Prostate gland (tissue), 2 donors: ENCODE results near the gene SAMD4A. TPM values are rescaled to one million over a fixed set of nuclear protein-coding genes. Genes with fewer than 3 reads are reported as not detected.

Experiments used
- DNase-seq: peaks from one replicate; pipeline ENCODE4 v3.0.0-alpha.2; 2019; ENCODE audit warnings: low spot score
- H3K27ac ChIP-seq, 2 donors: fragments of 200-600 bp; sonication (generic); 2 replicates each; pipeline ENCODE4 v1.5.1; 2017 to 2019
- H3K27me3 ChIP-seq: fragments of 200-600 bp; sonication (generic); replicated peaks from 2 replicates; pipeline ENCODE4 v1.5.1; 2019; ENCODE audit not compliant: insufficient read depth
- H3K36me3 ChIP-seq, 2 donors: fragments of 200-600 bp; sonication (generic); 1 replicate in 1 of 2; 2 replicates in 1 of 2; pipeline versions ENCODE4 v1.5.1 to v1.8.1; 2017 to 2019
- H3K4me1 ChIP-seq: fragments of 200-600 bp; sonication (generic); replicated peaks from 2 replicates; pipeline ENCODE4 v1.5.1; 2019
- H3K4me3 ChIP-seq, 2 donors: fragments of 200-600 bp; sonication (generic); 2 replicates each; pipeline ENCODE4 v1.5.1; 2017 to 2019
- H3K9me3 ChIP-seq: fragments of 200-600 bp; sonication (generic); 2 replicates; pipeline ENCODE4 v1.5.1; 2017
- CTCF ChIP-seq, 4 experiments: fragments of 200-600 bp in 2 of 4; fragments of 450-650 bp in 2 of 4; sonication (generic) in 2 of 4; IDR thresholded peaks; 1 replicate in 3 of 4; 2 replicates in 1 of 4; pipeline ENCODE4 v1.5.1; 2016 to 2019; ENCODE audit warnings: antibody characterized with exemption in 4 of 4, mild to moderate bottlenecking in 2 of 4, moderate library complexity in 2 of 4
- POLR2A ChIP-seq: fragments of 450-650 bp; IDR thresholded peaks from one replicate; pipeline ENCODE4 v1.6.1; 2016; ENCODE audit warnings: antibody characterized with exemption, mild to moderate bottlenecking
- POLR2AphosphoS5 ChIP-seq: sonication (generic); formaldehyde crosslinking; IDR thresholded peaks from one replicate; pipeline ENCODE4 v1.6.1; 2017; ENCODE audit warnings: antibody characterized with exemption
- WGBS: methylation state at CpG from one replicate; pipeline ENCODE4 v1.1.5; 2018; 5-methylcytosine and 5-hydroxymethylcytosine counted together
- intact Hi-C: fragments of 100-400 bp; cut with DNase I; formaldehyde crosslinking; loops from one replicate; pipeline ENCODE4 v1.14.2; 2022
- total RNA-seq, 2 donors: library from RNA; depleted of rRNA; stranded (reverse); fragments of >200 nt; gene quantifications; one replicate each; pipeline ENCODE4 v1.1.0, GENCODE V29; 2016

The SAMD4A gene
- total RNA-seq, 2 donors from 2014 or later = 18.1 to 38.5 TPM

- H3K4me1 ChIP-seq = no peaks in the 10 kb centered on the region
- no peaks in the 10 kb centered on the region for H3K9me3 ChIP-seq
- TF ChIP-seq POLR2A (no peak), POLR2AphosphoS5 (no peak), CTCF (IDR thresholded peaks at IDR 0.05) (no peak)
- H3K27me3 ChIP-seq = no peaks in the 10 kb centered on the region
- intact Hi-C loops = loop anchor here (5.0 kb wide), 1 partner anchor 83 kb away; no protein-coding TSS in a partner anchor
- H3K36me3 ChIP-seq = no peaks in the 10 kb centered on the region
- no peak overlapping the region for H3K27ac ChIP-seq
- WGBS = 97% methylated on average over 15 of the region's 15 CpGs
- no peak for DNase-seq
- H3K4me3 ChIP-seq = no peak overlapping the region
These were observed 207.9 kb downstream of the SAMD4A start for GRCh38 chr14:54774824-54775223.

- no peaks in the 10 kb centered on the region for H3K9me3 ChIP-seq
- H3K27ac ChIP-seq = no peak overlapping the region
- no peaks in the 10 kb centered on the region for H3K36me3 ChIP-seq
- intact Hi-C loops = no loop called here
- no peaks in the 10 kb centered on the region for H3K27me3 ChIP-seq
- no peak for DNase-seq
- no peak overlapping the region for H3K4me3 ChIP-seq
- no peak for TF ChIP-seq POLR2AphosphoS5
- no peak for TF ChIP-seq CTCF (IDR thresholded peaks at IDR 0.05)
- TF ChIP-seq POLR2A = no peak
- 82% methylated on average over 8 of the region's 8 CpGs for WGBS
- H3K4me1 ChIP-seq = no peaks in the 10 kb centered on the region
These were observed 208.7 kb downstream of the SAMD4A start for GRCh38 chr14:54775486-54776140.

- H3K27ac ChIP-seq = no peak overlapping the region
These were observed 209.6 kb downstream of the SAMD4A start for GRCh38 chr14:54776361-54777001.

GRCh38 chr14:54777395-54777794 is 210.5 kb downstream of the SAMD4A start:
- intact Hi-C loops = no loop called here
- no peaks in the 10 kb centered on the region for H3K36me3 ChIP-seq
- 77% methylated on average over 8 of the region's 8 CpGs for WGBS

More at GRCh38 chr14:54776361-54777001, 209.6 kb downstream of the SAMD4A start:
- 35% methylated on average over 12 of the region's 12 CpGs for WGBS
- intact Hi-C loops = no loop called here
- TF ChIP-seq POLR2AphosphoS5 = no peak
- TF ChIP-seq CTCF (IDR thresholded peaks at IDR 0.05) = no peak
- no peak for TF ChIP-seq POLR2A
- no peaks in the 10 kb centered on the region for H3K27me3 ChIP-seq
- DNase-seq = no peak
- no peak overlapping the region for H3K4me3 ChIP-seq
- no peaks in the 10 kb centered on the region for H3K36me3 ChIP-seq
- no peaks in the 10 kb centered on the region for H3K9me3 ChIP-seq
- H3K4me1 ChIP-seq = no peaks in the 10 kb centered on the region

More at GRCh38 chr14:54777395-54777794, 210.5 kb downstream of the SAMD4A start:
- no peak for TF ChIP-seq POLR2AphosphoS5
- no peak for TF ChIP-seq POLR2A
- no peak for TF ChIP-seq CTCF (IDR thresholded peaks at IDR 0.05)
- Histone ChIP-seq H3K4me1 (no peaks in the 10 kb centered on the region), H3K27me3 (no peaks in the 10 kb centered on the region), H3K27ac (no peak overlapping the region), H3K9me3 (no peaks in the 10 kb centered on the region), H3K4me3 (no peak overlapping the region)
- no peak for DNase-seq
